Tibial nerve (tissue), 4 donors: ENCODE results near the gene PCSK5.

ENCODE experiments used
- CTCF ChIP-seq, 5 experiments: fragments of 200-600 bp in 3 of 5; fragments of 450-650 bp in 2 of 5; sonication (generic) in 3 of 5; IDR thresholded peaks; one replicate each; pipeline ENCODE4 v1.5.1; 2016 to 2019; ENCODE audit warnings: antibody characterized with exemption in 5 of 5, mild to moderate bottlenecking in 3 of 5, moderate library complexity in 2 of 5
- EP300 ChIP-seq, 2 donors: sonication (generic); formaldehyde crosslinking; IDR thresholded peaks; one replicate each; pipeline ENCODE4 v1.6.1; 2017; ENCODE audit warnings: antibody characterized with exemption in 2 of 2, mild to moderate bottlenecking in 1 of 2
- POLR2A ChIP-seq, 2 donors: fragments of 450-650 bp; IDR thresholded peaks; one replicate each; pipeline ENCODE4 v1.6.1; 2017; ENCODE audit warnings: antibody characterized with exemption in 2 of 2, mild to moderate bottlenecking in 2 of 2, moderate library complexity in 2 of 2

GRCh38 chr9:75946766-75947165 lies 56.3 kb downstream of the PCSK5 start:
- TF ChIP-seq POLR2A (IDR thresholded peaks at IDR 0.05) (no peak), CTCF (IDR thresholded peaks at IDR 0.05) (no peak), EP300 (IDR thresholded peaks at IDR 0.05) (no peak)
